PC-3 (cell line): ENCODE results near the gene ABCB7. TPM values are rescaled to one million over a fixed set of nuclear protein-coding genes. Genes with fewer than 3 reads are reported as not detected.

Experiments used
- ATAC-seq: fragments of 200-7000 bp; cut with Tn5 transposase; 2 replicates; pipeline ENCODE4 v1.9.1; 2020; ENCODE audit warnings: mild to moderate bottlenecking, moderate library complexity
- BruUV-seq: library from RNA; stranded (reverse); fragments of 400-500 nt; replicated peaks from 2 replicates; lab custom pipeline; 2021; lab: Mats Ljungman, UMichigan
- CTCF ChIA-PET: fragments of 300-600 bp; sonication (Branson Sonifier 250); formaldehyde crosslinking; loops from one replicate; lab custom pipeline; 2022; ENCODE audit warnings: antibody characterized with exemption; lab: Charles Lee
- POLR2A ChIA-PET: fragments of 300-600 bp; sonication (Branson Sonifier 250); formaldehyde crosslinking; loops from one replicate; lab custom pipeline; 2022; ENCODE audit warnings: antibody characterized with exemption; ENCODE audit not compliant: unreplicated experiment; lab: Charles Lee
- DNase-seq: peaks from one replicate; pipeline ENCODE4 v3.0.0-alpha.2; 2015
- H2AFZ ChIP-seq: fragments of 300-600 bp; sonication (generic); 2 replicates; pipeline ENCODE4 v1.6.0; 2016; ENCODE audit warnings: antibody characterized with exemption, low read length
- H3F3A ChIP-seq: fragments of 300-600 bp; sonication (generic); one replicate; pipeline ENCODE4 v1.6.0; 2017; ENCODE audit warnings: antibody characterized with exemption, low read length, control low read depth, mild to moderate bottlenecking; ENCODE audit not compliant: unreplicated experiment
- H3K27ac ChIP-seq: fragments of 300-600 bp; sonication (generic); 2 replicates; pipeline ENCODE4 v1.5.1; 2016; ENCODE audit warnings: mild to moderate bottlenecking, low read length
- H3K27me3 ChIP-seq: fragments of 300-600 bp; sonication (generic); 2 replicates; pipeline ENCODE4 v1.6.1; 2016; ENCODE audit warnings: low read length, mixed read lengths
- H3K36me3 ChIP-seq: fragments of 300-600 bp; sonication (generic); 2 replicates; pipeline ENCODE4 v1.6.1; 2016; ENCODE audit warnings: low read depth, mixed run types, low read length, mixed read lengths
- H3K4me1 ChIP-seq: fragments of 300-600 bp; sonication (generic); 2 replicates; pipeline ENCODE4 v1.5.1; 2016; ENCODE audit warnings: low read length; ENCODE audit not compliant: insufficient read depth
- H3K4me2 ChIP-seq: fragments of 300-600 bp; sonication (generic); 2 replicates; pipeline ENCODE4 v1.6.0; 2016; ENCODE audit warnings: low read length
- H3K4me3 ChIP-seq: fragments of 300-600 bp; sonication (generic); 2 replicates; pipeline ENCODE4 v1.5.1; 2016; ENCODE audit warnings: mild to moderate bottlenecking, low read length, mixed read lengths
- H3K79me2 ChIP-seq: fragments of 300-600 bp; sonication (generic); 2 replicates; pipeline ENCODE4 v1.6.1; 2017; ENCODE audit warnings: low read length, mixed read lengths
- H3K9ac ChIP-seq: fragments of 300-600 bp; sonication (generic); 2 replicates; pipeline ENCODE4 v1.6.0; 2016; ENCODE audit warnings: mild to moderate bottlenecking, low read length
- H3K9me2 ChIP-seq: fragments of 300-600 bp; sonication (generic); replicated peaks from 2 replicates; pipeline ENCODE4 v1.6.1; 2016; ENCODE audit warnings: mixed run types, low read length, mixed read lengths
- H3K9me3 ChIP-seq: fragments of 300-600 bp; sonication (generic); 2 replicates; pipeline ENCODE4 v1.6.1; 2016; ENCODE audit warnings: low read length, mixed read lengths
- H4K20me1 ChIP-seq: fragments of 300-600 bp; sonication (generic); 2 replicates; pipeline ENCODE4 v1.6.1; 2016; ENCODE audit warnings: low read length, mixed read lengths
- EZH2 ChIP-seq: fragments of 300-600 bp; sonication (generic); IDR thresholded peaks from one replicate; pipeline ENCODE4 v1.6.1; 2017; ENCODE audit warnings: antibody characterized with exemption, mild to moderate bottlenecking, low read length; ENCODE audit not compliant: unreplicated experiment
- EZH2phosphoT487 ChIP-seq: fragments of 300-600 bp; sonication (generic); IDR thresholded peaks from 2 replicates; pipeline ENCODE4 v1.6.1; 2018; ENCODE audit warnings: mild to moderate bottlenecking, antibody characterized with exemption, low read length, borderline replicate concordance
- intact Hi-C: fragments of 100-400 bp; cut with micrococcal nuclease; formaldehyde crosslinking; loops from 2 replicates; pipeline ENCODE4 v1.9.0; 2023
- total RNA-seq: library from RNA; depleted of rRNA; stranded (reverse); fragments of >200 nt; gene quantifications from 2 replicates; pipeline ENCODE4 v1.2.3, GENCODE V29; 2014
- TF ChIP-seq, protein P1 (sequence below): fragments of 300-600 bp; sonication (generic); conservative IDR thresholded peaks from 2 replicates; pipeline ENCODE4 v1.5.1; 2017; ENCODE audit warnings: antibody characterized with exemption, low read depth, mild to moderate bottlenecking, low read length

ABCB7 gene
- total RNA-seq, 1 experiment from 2014 or later, result 34.6 TPM

DNA sequence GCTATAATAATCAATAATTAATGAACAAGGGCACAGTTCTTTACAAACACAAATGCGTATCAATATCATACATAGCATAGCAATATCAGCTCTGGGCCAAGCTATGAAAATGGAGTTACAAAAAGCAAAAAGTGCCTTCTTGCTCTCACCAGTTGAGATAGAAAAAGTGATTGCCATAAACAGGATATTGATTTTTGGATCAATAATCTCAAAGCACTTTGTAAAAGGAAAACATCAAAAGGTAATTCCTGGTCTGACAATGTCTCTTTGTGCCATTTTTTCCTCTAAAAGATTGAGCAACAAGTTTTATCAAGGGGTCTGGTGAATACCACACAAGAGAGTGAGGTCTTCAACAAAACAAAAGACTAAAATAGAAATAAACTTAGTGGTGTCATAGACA lies 42.4 kb downstream of the ABCB7 start:
- H3F3A ChIP-seq, result no peaks in the 10 kb centered on the region
- TF ChIP-seq EZH2phosphoT487, result no peak
- no peak for TF ChIP-seq EZH2
- TF ChIP-seq, protein P1, sequence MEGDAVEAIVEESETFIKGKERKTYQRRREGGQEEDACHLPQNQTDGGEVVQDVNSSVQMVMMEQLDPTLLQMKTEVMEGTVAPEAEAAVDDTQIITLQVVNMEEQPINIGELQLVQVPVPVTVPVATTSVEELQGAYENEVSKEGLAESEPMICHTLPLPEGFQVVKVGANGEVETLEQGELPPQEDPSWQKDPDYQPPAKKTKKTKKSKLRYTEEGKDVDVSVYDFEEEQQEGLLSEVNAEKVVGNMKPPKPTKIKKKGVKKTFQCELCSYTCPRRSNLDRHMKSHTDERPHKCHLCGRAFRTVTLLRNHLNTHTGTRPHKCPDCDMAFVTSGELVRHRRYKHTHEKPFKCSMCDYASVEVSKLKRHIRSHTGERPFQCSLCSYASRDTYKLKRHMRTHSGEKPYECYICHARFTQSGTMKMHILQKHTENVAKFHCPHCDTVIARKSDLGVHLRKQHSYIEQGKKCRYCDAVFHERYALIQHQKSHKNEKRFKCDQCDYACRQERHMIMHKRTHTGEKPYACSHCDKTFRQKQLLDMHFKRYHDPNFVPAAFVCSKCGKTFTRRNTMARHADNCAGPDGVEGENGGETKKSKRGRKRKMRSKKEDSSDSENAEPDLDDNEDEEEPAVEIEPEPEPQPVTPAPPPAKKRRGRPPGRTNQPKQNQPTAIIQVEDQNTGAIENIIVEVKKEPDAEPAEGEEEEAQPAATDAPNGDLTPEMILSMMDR, result no peak
- CTCF ChIA-PET, result no interaction called here
- no peak overlapping the region for H3K27ac ChIP-seq
- no peak overlapping the region for H2AFZ ChIP-seq
- H3K4me1 ChIP-seq, result no peaks in the 10 kb centered on the region
- H3K9me2 ChIP-seq, result no peaks in the 10 kb centered on the region
- no peak overlapping the region for H3K4me3 ChIP-seq
- H3K9ac ChIP-seq, result no peak overlapping the region
- no peak for ATAC-seq
- no peaks in the 10 kb centered on the region for H3K27me3 ChIP-seq
- intact Hi-C loops, result no loop called here
- DNase-seq, result no peak
- no peaks in the 10 kb centered on the region for H3K36me3 ChIP-seq
- POLR2A ChIA-PET, result no interaction called here
- no peaks in the 10 kb centered on the region for H3K9me3 ChIP-seq
- no peaks in the 10 kb centered on the region for H3K79me2 ChIP-seq
- H4K20me1 ChIP-seq, result no peaks in the 10 kb centered on the region
- no peak overlapping the region for H3K4me2 ChIP-seq
- BruUV-seq, result no TSS peak

DNA sequence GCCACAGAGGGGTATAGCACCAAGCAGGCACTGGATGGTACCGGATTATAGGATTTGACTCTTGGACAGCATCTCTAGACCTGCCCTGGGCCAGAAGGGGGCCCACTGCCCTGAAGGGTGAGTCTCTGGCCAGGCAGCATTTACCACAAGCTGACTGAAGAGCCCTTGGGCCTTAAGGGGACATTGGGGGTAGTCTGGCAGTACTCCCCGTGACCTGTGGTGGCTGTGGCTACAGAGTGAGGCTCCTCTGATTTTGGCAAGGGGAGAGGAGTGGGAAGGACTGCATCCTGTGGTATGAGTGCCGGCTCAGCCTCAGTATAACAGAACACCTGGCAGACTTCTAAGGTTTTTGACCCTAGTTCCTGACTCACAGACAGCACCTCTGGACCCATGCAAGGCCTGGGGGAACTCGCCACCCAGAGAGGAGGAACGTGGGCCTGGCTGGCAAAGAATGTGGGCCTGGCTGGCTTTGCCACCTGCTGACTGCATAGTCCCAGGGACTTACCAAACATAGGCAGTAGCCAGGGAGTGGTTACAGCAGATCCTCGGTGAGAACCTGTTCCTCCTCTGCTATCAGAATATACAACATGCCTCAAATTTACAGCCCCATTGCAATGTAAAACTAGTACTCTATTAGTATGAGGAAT lies 48.1 kb downstream of the ABCB7 start:
- no peaks in the 10 kb centered on the region for H3F3A ChIP-seq
- ChIA-PET CTCF (no interaction called here), POLR2A (no interaction called here)
- H3K9me3 ChIP-seq, result no peaks in the 10 kb centered on the region
- no peak overlapping the region for H3K4me3 ChIP-seq
- H4K20me1 ChIP-seq, result no peaks in the 10 kb centered on the region
- H3K9me2 ChIP-seq, result no peaks in the 10 kb centered on the region
- H3K27me3 ChIP-seq, result no peaks in the 10 kb centered on the region
- ATAC-seq (no peak), DNase-seq (no peak)
- no peak overlapping the region for H3K9ac ChIP-seq
- intact Hi-C loops, result no loop called here
- no peak overlapping the region for H3K4me2 ChIP-seq
- no peaks in the 10 kb centered on the region for H3K36me3 ChIP-seq
- no peaks in the 10 kb centered on the region for H3K79me2 ChIP-seq
- TF ChIP-seq EZH2phosphoT487 (no peak), EZH2 (no peak)
- TF ChIP-seq, protein P1, result no peak
- H3K27ac ChIP-seq, result no peak overlapping the region
- H2AFZ ChIP-seq, result no peak overlapping the region
- no TSS peak for BruUV-seq
- H3K4me1 ChIP-seq, result no peaks in the 10 kb centered on the region

DNA sequence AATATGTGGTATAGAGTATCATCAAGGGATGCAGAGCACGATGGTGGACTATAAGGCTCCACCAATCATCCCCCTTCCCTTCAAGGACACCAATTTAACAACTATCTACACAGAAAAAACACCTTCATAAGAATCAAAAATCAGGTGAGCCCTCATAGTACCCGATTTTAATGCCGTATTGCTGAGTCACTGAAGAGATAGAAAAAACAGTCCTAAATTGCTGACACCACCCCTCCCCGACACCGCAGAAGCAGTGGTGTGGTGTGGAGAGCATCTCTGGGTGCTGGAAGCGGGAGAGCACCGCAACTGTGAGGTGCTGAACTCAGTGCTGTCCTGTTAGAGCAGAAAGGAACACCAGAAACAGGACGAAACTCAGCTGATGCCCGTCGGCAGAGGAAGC lies 49.3 kb downstream of the ABCB7 start:
- H3K4me2 ChIP-seq, result no peak overlapping the region
- H3K27ac ChIP-seq, result no peak overlapping the region
- CTCF ChIA-PET, result no interaction called here
- ATAC-seq (no peak), DNase-seq (no peak)
- no peaks in the 10 kb centered on the region for H3F3A ChIP-seq
- H3K9me2 ChIP-seq, result no peaks in the 10 kb centered on the region
- H3K27me3 ChIP-seq, result no peaks in the 10 kb centered on the region
- no peaks in the 10 kb centered on the region for H4K20me1 ChIP-seq
- intact Hi-C loops, result no loop called here
- H3K4me3 ChIP-seq, result no peak overlapping the region
- H3K9me3 ChIP-seq, result no peaks in the 10 kb centered on the region
- H2AFZ ChIP-seq, result no peak overlapping the region
- TF ChIP-seq, protein P1, result no peak
- no peak for TF ChIP-seq EZH2phosphoT487
- TF ChIP-seq EZH2, result no peak
- BruUV-seq, result no TSS peak
- no peaks in the 10 kb centered on the region for H3K4me1 ChIP-seq
- no peaks in the 10 kb centered on the region for H3K36me3 ChIP-seq
- H3K9ac ChIP-seq, result no peak overlapping the region
- POLR2A ChIA-PET, result no interaction called here
- no peaks in the 10 kb centered on the region for H3K79me2 ChIP-seq
